ENCODE measurements around the gene FGD3. TPM values are rescaled to one million over a fixed set of nuclear protein-coding genes. Genes with fewer than 3 reads are reported as not detected.
A peak's percentile ranks its signal among the peaks of the same experiment; 100 is the strongest.

FGD3 gene
- total and polyA plus RNA-seq, 2 donors (not counting 1 experiment from before 2014, with no cell fraction given): 130 to 134 TPM

DNA sequence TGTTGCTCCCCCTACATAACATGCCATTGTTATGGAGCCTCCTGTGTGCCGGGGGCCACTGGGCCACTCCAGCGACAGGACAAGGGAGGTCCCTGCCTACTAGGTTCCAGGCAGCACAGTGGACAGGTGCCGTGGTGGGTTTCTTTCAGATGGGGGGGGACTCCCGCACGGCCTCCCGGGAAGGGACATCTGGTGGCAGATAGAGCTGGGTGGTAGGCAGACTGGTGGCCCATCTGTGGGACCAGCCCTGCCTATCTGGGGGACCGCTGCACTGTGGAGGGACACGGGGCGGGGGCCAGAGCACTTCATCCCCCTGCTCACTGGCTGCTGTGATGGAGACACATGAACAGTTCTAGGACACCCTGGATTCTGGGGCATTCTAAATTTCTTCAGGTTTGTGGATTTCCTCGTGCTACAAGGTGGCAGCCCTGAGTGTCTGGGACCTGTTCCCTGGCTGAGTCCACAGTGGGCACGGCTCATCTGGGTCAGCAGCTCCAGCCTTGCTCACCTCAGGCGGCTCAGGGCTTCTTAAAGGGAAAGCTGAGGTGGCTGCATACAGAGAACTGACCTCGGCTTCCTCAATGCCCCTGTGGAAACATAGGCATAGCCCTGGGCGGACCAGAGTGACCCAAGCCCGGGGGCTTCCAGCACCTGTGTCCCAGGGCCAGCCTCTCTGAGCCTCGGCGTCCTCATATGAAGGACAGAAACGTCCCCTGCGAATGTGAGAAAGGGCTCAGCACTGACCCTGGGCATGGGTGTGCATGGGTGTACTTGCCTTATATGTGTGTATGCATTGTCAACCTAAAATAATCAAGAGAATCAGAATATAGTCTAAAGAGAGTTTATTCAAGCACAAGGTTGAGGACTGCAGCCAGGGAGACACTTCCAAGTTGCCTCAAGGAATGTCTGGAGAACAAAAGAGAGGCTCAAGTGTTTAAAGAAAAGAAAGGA is 22.5 kb downstream of the FGD3 start:
- H3K36me3 ChIP-seq (replicated peaks in 1 of 2; ENCODE audit: control extremely low read depth in 1 of 2, control insufficient read depth in 1 of 2, extremely low read depth in 1 of 2, insufficient read depth in 2 of 2, low read length in 1 of 2): peaks cover 0 to 50% of the 10 kb centered on the region in 2 experiments
- peaks cover 0 to 4% (median 0%) of the 10 kb centered on the region in 3 donors for H3K9me3 ChIP-seq (ENCODE audit: control extremely low read depth in 1 of 3, control insufficient read depth in 2 of 3, insufficient read depth in 1 of 3, low read length in 2 of 3)
- DNase-seq (no peak), ATAC-seq (ENCODE audit: low read depth) (no peak)
- H3K27ac ChIP-seq (ENCODE audit: low read length in 2 of 2): peak overlapping the region in 1 of 2 donors; percentile 70
- H3K4me3 ChIP-seq (ENCODE audit: control extremely low read depth in 1 of 5, extremely low read depth in 1 of 5, insufficient read depth in 1 of 5, low read depth in 2 of 5, low read length in 4 of 5): no peak overlapping the region
- peak overlapping the region; percentile 9 for H3K4me2 ChIP-seq (replicated peaks; ENCODE audit: low read depth, low read length, poor library complexity, severe bottlenecking)
- no peak overlapping the region for H2AFZ ChIP-seq (ENCODE audit: insufficient read depth, low read depth, low read length, poor library complexity, severe bottlenecking)
- CTCF ChIA-PET: no interaction called here
- H3K27me3 ChIP-seq (replicated peaks in 1 of 4; ENCODE audit: control extremely low read depth in 1 of 4, control insufficient read depth in 3 of 4, insufficient read depth in 4 of 4, low read length in 3 of 4): no peaks in the 10 kb centered on the region
- Mint-ChIP-seq H3K27me3 (no peaks in the 10 kb centered on the region), H3K4me1 (peaks cover 92% of the 10 kb centered on the region), H3K9me3 (ENCODE audit: insufficient read depth) (no peaks in the 10 kb centered on the region), H3K27ac (peak overlapping the region; percentile 71), H3K4me3 (no peak overlapping the region)
- peaks cover 95% of the 10 kb centered on the region for H3K79me2 ChIP-seq (ENCODE audit: control insufficient read depth, insufficient read depth, low read length)
- peaks cover 63 to 78% of the 10 kb centered on the region in 2 donors for H3K4me1 ChIP-seq (ENCODE audit: control insufficient read depth in 2 of 2, insufficient read depth in 2 of 2, low read length in 2 of 2)
- peaks cover 87% of the 10 kb centered on the region for H4K20me1 ChIP-seq (ENCODE audit: control insufficient read depth, insufficient read depth, low read length, poor library complexity, severe bottlenecking)
- TF ChIP-seq EZH2 (IDR thresholded peaks at IDR 0.05; ENCODE audit: borderline replicate concordance, insufficient read depth, low read depth, low read length, poor library complexity, severe bottlenecking): no peak
- TF ChIP-seq, protein P1, sequence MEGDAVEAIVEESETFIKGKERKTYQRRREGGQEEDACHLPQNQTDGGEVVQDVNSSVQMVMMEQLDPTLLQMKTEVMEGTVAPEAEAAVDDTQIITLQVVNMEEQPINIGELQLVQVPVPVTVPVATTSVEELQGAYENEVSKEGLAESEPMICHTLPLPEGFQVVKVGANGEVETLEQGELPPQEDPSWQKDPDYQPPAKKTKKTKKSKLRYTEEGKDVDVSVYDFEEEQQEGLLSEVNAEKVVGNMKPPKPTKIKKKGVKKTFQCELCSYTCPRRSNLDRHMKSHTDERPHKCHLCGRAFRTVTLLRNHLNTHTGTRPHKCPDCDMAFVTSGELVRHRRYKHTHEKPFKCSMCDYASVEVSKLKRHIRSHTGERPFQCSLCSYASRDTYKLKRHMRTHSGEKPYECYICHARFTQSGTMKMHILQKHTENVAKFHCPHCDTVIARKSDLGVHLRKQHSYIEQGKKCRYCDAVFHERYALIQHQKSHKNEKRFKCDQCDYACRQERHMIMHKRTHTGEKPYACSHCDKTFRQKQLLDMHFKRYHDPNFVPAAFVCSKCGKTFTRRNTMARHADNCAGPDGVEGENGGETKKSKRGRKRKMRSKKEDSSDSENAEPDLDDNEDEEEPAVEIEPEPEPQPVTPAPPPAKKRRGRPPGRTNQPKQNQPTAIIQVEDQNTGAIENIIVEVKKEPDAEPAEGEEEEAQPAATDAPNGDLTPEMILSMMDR (IDR thresholded peaks at IDR 0.05): no peak
- 94% methylated on average over 18 of the region's 19 CpGs for WGBS (ENCODE audit: insufficient coverage)
- POLR2A ChIA-PET: no interaction called here
- intact Hi-C loops (cut with micrococcal nuclease): loop anchor here (10.0 kb wide), 1 partner anchor 205 kb away; the partner anchor contains the start of gene BICD2
- H3K9ac ChIP-seq (ENCODE audit: low read length): no peak overlapping the region

GRCh38 chr9:92970467-92970923 is 23.2 kb downstream of the FGD3 start:
- TF ChIP-seq EZH2 (IDR thresholded peaks at IDR 0.05; ENCODE audit: borderline replicate concordance, insufficient read depth, low read depth, low read length, poor library complexity, severe bottlenecking): no peak
- TF ChIP-seq, protein P1 (IDR thresholded peaks at IDR 0.05): no peak
- Histone ChIP-seq H3K36me3 (replicated peaks in 1 of 2; ENCODE audit: control extremely low read depth in 1 of 2, control insufficient read depth in 1 of 2, extremely low read depth in 1 of 2, insufficient read depth in 2 of 2, low read length in 1 of 2) (peaks cover 0 to 57% of the 10 kb centered on the region in 2 experiments), H2AFZ (ENCODE audit: insufficient read depth, low read depth, low read length, poor library complexity, severe bottlenecking) (no peak overlapping the region), H3K27ac (ENCODE audit: low read length in 2 of 2) (peak overlapping the region in 1 of 2 donors; percentile 70), H3K9me3 (ENCODE audit: control extremely low read depth in 1 of 3, control insufficient read depth in 2 of 3, insufficient read depth in 1 of 3, low read length in 2 of 3) (peaks cover 0 to 4% (median 0%) of the 10 kb centered on the region in 3 donors), H3K4me2 (replicated peaks; ENCODE audit: low read depth, low read length, poor library complexity, severe bottlenecking) (peak overlapping the region; percentile 9), H3K9ac (ENCODE audit: low read length) (no peak overlapping the region), H4K20me1 (ENCODE audit: control insufficient read depth, insufficient read depth, low read length, poor library complexity, severe bottlenecking) (peaks cover 92% of the 10 kb centered on the region), H3K79me2 (ENCODE audit: control insufficient read depth, insufficient read depth, low read length) (peaks cover 95% of the 10 kb centered on the region), H3K27me3 (replicated peaks in 1 of 4; ENCODE audit: control extremely low read depth in 1 of 4, control insufficient read depth in 3 of 4, insufficient read depth in 4 of 4, low read length in 3 of 4) (no peaks in the 10 kb centered on the region), H3K4me1 (ENCODE audit: control insufficient read depth in 2 of 2, insufficient read depth in 2 of 2, low read length in 2 of 2) (peaks cover 61 to 73% of the 10 kb centered on the region in 2 donors), H3K4me3 (ENCODE audit: control extremely low read depth in 1 of 5, extremely low read depth in 1 of 5, insufficient read depth in 1 of 5, low read depth in 2 of 5, low read length in 4 of 5) (no peak overlapping the region)
- Mint-ChIP-seq H3K27ac (peak overlapping the region; percentile 56), H3K9me3 (ENCODE audit: insufficient read depth) (no peaks in the 10 kb centered on the region), H3K4me1 (peaks cover 86% of the 10 kb centered on the region), H3K27me3 (no peaks in the 10 kb centered on the region), H3K4me3 (no peak overlapping the region)
- intact Hi-C loops (cut with micrococcal nuclease): no loop called here
- no peak for DNase-seq
- CTCF ChIA-PET: no interaction called here
- POLR2A ChIA-PET: no interaction called here
- no peak for ATAC-seq (ENCODE audit: low read depth)
- WGBS (ENCODE audit: insufficient coverage): 86% methylated on average over 5 of the region's 5 CpGs

Measured in B cell (primary cell).